IPS-NIHi7 (cell line): ENCODE results near the gene UBA7.

Experiments used
- DNase-seq: peaks from one replicate; pipeline ENCODE4 v3.0.0; 2012; ENCODE audit warnings: mixed read lengths; ENCODE audit errors: extremely low spot score

Gene UBA7

DNA sequence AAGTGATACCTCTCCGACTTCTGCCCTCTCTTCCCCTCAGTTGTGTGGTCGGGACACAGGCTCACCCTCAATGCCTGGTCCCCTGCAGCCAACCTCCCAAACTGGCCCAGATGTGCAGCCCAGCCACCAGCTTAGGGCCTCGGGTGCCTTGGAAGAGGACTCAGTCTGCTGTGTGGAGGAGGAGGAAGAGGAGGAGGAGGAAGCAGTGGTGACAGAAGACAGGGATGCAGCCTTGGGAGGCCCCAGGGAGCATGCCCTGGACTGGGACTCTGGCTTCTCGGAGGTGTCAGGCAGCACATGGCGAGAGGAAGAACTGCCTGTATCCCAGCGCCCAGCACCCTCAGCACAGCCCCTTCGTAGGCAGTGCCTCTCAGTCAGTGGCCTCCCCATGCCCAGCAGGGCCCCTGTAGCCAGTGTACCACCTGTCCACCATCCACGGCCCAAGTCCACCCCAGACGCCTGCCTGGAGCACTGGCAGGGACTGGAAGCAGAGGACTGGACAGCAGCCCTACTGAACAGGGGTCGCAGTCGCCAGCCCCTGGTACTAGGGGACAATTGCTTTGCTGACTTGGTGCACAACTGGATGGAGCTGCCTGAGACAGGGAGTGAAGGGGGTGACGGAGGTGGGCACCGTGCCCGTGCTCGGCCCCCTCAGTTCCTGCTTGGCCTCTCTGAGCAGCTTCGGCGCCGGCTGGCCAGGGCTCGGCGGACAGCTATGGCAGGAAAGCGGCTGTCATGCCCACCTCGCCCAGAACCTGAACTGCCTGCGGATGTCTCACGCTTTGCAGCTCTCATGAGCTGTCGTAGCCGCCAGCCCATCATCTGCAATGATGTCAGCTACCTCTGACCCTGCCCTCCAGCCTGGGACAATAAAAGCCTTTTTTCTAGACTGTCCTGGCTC lies 9.4 kb downstream of the UBA7 start:
- DNase-seq: no peak

DNA sequence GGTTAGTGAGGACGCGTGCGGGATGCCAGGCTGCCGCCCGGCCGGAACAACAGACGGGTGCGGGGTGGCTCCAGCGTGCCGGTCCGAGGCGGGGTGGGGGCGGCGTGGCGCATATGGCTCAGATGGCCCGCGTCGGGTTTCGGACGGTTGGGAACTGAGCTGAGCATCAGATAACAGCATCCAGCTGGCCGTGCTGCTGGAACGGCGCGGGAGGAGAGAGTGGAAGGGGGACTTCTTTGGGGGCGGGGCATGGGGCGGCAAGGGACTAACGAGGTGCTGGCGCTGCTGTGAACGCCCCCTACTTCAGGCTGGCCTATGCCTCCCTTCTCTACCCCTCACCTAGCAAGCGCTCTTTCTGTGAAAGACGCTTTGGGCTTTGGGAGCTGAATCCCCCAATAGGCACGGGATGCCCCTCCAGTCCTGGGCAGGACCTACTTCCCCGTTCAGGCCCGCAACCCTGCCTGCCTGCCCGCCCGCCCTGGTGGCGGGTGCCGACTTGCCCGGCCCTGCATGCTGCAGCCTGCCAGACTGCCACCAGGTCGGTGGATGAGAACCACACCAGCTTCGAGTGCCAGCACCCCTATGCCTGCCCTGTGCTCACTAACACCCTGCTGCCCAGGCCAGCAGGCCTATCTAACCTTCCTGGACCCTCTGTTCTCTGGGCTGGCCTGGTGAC lies 10.2 kb downstream of the UBA7 start:
- DNase-seq: no peak

DNA sequence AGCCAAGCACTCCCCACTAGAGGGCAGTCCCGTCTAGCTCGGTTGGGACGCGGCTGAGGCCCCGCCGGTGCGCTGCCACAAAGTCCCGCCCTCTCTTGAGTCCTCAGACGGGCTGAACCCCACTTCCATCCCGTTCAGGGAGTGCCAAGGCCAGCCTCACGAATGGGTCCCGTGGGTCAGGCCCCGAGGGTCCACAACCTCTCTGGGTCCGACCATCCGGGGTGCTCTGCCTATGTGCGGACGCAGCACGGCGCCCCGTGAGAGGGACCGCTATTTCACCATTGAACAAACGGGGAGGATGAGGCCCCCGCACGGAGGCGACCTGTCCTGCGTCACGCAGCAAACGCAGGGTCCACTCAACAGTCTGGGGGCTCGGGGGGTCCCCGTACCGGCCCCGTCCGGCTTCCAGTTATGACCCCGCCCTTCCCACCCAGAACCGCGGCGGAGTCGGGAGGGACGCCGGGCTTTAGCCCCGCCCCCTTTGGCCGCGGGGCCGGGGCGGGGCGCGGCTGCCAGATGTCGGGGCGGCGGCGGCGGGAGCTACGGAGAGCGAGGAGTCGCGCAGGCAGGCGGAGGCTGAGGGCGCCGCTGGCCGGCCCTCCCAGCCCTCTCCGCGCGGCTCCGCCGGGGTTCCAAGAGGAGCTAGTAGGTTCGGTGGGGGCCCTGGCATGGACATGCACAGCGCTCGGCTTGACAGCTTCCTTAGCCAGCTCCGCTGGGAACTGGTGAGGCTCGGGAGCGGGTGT lies 10.9 kb downstream of the UBA7 start, which contains the start of gene INKA1:
INKA1 (plus strand) TSS at position 543 of the 746 bp plus-strand sequence; CDS start at position 675, 132 bp downstream.
- DNase-seq: peak; percentile 93

DNA sequence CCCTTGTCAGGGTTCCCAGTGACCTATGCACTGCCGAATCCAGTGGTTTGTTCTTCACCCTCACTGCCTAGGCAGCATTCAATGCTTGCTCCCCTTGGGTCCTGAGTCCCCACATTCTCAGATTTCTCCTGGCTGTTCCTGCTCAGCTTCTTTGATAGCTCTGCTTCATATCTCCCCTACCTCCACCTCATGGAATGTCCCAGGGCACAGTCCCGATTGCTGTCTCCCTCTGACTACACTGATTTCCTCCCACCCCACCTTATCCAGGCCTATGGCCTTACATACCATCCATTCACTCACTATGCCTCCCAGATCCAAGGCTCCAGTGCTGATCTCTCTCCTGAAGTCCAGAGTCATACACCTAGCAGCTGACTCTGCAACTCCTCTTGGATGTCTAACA lies 12.6 kb downstream of the UBA7 start:
- no peak for DNase-seq

DNA sequence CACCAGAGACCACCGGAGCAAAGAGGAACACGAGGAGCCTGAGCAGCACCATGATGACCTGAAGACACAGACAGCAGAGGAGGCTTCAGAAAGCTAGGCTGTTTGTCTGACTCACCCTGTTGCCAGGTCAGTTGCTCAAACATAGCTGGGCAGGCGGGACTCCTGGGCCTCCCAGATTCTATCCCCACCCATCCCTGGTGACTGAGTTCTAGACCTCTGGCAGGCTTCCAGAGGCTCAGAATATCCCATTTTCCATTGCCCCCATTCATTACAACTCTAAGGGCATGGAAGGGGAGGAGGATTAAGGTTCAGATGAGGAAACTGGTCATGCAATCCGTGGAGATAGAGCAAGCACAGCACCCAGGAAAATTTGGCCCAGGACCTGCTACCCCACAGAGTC lies 14.0 kb downstream of the UBA7 start, which contains the start of gene CDHR4:
CDHR4 (minus strand) TSS at position 113 of the 400 bp plus-strand sequence; CDS start at position 52, 61 bp downstream.
- no peak for DNase-seq

DNA sequence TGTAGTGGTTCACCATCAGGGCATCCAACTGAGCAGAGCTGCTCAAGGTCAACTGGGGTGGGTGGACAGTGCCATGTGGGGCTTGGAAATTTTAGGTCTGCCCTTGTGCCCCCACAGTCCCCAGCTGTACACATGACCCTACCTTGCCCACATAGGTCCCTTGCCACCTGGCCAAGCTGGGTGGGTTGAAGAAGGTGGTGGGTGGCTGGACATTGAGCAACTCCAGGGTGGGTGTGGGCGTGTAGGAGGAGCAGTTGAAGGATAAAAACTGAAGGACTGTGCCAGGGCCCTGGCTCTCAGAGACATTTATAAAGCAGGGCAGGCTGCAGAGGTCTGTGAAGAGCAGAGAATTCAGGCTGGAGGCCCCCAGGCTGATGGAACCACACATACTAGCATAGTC lies 14.6 kb downstream of the UBA7 start:
- DNase-seq: no peak

DNA sequence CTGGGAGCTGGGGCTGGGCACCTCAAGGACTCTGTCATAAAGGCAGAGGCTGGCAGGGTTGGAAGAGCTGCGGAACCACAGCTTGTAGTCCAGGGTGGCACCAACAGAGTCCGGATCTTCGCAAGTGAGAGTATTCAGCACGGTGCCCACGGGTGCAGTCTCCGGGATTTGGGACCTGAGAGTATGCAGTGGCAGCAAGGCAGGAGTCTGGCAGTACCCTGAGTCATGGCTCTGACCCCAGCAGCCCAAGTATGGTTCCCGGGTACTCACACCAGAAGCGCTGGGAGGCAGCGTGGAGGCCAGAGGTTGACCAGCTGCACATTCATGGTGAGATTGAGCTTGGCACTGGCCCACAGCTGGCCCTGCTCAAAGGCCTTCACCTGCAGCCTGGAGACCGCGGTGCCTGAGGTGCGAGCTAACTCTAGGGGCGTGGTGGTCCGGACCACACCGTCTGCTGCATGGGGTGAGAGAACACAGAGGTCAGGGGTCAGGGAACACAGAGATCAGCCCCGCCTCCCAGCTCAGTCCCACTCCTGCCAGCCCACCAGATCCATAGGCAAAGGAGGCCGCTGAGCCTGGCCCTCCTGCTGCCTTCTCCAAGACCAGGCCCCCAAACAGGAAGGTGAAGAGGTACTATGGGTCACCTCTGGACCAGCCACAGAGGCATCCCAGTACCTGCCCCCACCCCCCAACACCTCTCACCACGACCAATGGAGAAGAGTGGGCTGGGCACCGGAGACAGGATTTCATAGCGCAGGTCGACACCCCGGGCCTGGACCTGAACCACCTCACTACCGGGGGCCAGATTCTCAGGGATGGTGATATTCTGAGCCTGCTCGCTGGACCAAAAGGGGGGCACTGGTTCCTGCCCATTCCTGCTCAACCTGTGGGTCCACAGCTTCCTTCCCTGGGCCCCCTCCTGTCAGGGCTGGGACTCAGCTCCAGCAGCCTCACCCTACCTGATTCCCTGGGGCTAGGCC lies 18.5 kb downstream of the UBA7 start:
- no peak for DNase-seq

DNA sequence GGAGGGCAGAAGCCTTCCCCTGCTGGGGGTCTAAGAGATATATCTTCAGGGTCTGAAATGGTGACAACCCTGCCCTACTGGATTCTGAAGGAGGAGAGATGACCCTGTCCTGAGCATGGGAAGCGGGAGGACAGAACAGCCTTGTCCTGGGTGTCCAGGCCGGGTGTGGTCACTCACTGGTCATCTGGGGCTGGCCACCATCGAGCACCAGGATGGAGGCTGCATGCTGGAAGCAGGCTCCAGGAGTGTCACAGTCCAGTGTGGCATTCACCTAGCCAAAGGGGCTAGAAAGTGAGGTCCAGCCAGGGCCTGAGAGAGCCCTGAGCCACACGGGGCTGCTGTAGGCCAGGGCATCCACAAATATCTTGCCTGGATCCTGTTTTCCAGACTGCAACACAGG lies 19.3 kb downstream of the UBA7 start:
- no peak for DNase-seq

DNA sequence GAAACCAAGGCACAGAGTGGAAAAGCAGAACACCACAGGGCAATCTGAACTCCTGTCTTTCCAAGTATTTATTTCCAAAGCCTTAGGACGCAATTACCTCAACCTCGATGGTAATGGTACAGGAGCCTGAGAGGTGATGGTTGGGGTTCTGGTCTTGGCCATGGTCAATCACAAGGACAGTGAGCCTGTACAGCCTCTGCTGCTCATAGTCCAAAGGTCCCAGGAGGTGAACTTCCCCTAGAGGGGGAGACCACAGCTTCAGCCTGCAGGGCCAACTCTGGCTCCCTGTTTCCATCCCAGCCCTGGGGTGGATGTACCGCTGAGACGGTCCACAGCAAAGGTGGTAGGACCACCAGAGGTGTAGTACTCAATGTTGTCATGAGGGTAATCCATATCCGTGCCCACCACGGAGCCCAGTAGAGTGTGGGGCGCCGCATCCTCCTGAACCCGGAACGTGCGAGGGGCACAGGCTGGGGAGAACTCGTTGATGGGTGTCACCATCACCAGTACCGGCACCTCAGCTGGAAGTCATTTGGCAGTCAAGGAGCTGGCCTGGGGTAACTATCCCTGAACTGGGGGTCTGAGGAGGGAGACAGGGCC lies 20.2 kb downstream of the UBA7 start:
- DNase-seq: no peak

DNA sequence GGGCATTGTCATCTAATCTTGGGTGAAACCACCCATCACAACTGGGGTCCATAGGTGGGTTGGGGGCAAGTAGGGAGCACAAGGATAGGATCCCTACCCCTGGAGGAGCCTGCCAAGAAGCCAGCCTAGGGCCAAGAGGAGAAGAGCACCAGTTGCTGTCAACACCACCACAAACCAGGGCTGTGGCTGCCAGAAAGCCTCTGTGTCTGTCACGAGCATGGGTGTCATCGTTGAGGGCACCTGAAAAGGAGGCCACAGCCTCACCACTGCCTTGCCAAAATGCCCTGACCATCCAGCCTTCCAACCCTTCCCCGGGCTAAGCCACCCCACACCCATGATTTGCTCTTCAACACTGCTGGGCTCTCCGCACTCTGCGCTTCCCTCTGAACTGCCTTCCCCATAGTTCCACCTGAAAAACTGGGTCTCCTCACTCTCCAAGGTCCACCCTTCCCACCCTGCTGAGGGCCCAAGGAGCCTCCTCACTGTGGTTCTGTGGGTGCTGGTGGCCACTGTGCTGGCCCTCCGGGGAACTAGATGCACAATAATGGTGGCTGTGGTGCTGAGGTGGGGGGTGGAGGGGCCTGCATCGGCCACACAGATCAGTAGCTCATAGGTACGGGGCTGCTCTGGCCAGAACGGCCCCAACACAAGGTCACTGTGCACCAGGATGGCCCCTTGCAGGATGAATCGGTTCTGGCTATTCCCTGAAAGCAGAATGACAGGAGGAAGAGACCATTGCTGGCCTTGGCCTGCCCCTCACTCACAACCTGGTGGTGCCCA lies 21.2 kb downstream of the UBA7 start:
- DNase-seq: no peak

DNA sequence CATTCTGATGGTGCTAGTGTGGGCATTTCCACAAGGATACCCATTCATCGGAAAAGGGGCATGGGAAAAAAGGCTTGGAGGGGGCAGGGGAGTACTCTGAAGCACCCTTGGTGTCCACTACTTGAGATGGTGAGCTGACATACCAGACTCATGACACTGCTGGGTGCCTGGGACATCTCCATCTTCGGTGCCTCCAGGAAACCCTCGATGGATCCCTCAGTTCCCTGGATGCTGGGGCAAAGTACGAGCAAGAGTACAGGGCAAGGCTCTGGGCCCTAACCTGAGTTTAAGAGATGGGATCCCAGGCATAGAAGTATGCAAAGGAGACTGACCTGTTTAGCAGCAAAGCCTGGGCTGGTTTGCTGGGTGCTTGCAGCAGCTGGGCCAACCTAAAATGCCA lies 22.2 kb downstream of the UBA7 start:
- peak; percentile 5 for DNase-seq

DNA sequence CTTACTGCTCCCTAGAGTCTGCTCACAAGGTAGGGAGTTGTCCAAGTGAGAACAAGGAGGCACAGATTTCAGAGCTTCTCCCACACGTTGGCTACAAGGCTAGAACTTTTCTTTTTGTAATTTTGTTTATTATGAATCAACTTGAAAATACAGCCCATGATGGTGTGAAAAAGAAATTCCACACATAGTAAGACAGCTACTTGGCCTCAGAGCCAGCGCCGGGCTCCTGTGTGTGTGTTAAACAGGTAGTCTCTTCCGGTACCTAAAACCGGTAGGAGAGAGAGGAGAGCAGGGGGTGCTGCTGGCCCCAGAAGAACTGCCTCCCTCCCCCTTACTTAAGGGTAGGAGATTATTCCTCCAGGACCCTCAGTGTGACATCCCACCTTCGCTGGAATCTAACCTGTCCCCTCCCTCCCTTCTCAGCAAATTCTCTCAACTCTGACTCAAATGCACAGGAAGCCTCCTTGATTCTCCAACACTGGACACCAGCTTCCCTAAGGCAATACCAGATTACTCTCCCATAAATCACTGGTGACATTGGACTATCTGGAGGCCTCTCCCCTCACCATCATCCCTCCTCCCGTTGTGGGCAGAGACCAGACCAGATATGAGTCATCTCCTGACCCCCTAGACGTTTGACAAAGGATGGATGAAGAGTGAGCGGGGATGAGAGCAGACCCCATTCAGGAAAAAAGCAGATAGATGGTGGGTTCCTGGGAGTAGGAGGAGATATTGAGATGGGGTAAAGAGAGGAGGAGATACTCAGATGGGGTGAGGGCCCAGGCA lies 22.9 kb downstream of the UBA7 start:
- peak; percentile 11 for DNase-seq

DNA sequence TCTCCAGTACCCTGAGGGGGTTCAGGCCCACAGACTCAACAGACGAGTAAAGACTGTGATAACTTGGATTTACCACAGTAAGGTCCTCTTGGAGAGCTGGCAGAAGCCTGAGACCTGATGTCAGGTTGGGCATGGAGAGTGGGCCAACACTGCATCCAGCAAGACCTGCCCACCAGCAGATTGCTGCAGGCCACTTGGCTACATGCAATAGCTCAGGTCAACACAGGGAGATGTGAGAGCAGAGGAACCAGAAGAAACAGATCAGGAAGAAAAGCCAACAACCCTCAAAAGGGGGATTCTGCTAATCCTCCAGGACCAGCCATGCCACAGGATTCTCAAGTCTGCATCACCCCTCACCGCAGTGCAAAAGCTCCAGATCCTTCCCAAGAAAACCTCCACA lies 25.7 kb downstream of the UBA7 start:
- peak; percentile 5 for DNase-seq

DNA sequence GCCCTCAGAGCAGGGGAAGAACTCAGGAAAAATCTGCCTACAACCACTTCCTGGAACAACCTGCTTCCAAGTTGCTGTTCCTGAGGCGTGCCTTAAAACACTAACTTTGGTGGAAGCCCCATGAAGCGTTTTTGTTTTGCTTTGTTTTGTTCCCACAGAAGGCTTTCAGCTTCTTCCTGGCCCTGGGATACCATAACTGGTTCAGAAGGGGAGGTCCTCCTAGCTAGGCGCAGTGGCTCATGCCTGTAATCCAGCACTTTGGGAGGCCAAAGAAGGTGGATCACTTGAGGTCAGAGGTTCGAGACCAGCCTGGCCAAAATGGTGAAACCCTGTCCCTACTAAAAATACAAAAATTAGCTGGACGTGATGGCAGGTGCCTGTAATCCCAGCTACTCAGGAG lies 26.2 kb downstream of the UBA7 start:
- no peak for DNase-seq

DNA sequence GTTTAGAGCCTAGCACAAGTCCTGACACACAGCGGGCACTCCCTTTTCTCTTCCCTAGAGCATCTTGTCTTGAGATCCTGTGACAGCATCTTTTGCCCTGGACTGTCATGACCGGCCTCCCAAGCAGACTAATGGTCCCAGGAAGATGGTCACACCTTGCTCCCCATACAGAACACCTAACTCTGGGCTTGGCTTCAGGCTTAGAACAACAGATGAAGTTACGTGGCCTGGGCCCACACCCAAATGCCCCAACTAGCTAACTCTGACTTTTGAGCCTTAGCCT lies 26.6 kb downstream of the UBA7 start:
- no peak for DNase-seq

DNA sequence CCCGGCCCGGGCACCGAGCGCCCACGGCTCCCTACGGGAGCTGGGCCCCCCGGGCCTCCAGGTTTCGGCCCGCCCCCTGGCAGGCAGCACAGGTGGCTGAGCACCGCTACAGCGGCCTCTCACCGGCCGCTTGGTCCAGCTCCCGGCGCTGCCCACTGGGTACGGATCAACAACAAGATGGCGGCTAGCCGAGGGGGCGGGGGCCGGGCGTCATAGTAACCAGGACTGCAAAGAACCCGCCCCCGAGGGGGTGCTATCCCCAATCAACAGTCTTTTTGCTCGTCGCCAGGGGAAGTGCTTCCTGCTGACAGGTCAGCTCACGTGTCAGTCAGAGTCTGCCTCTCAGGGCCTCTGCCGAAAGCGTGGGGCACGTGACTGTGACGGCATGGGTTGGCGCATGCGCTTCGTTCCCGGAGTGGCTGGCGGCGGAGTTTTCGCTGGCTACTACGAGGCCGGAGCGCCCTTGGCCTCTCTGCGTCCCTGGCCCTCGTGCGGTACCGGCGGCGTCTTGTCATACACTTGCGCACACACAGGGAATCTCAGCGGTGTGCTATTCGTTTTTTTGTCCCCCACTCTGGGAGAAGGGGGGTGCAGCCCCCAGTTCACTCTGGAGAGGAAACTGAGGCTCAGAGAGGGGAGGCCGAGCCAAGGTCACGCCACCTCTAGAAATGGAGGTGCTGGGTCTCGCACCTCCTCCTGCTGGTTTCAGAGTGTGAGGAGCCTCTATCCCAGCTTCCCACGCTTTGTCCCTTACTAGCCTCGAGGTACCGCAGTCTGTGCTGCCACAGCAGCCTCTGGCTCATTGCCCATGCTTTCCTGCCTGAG lies 27.2 kb downstream of the UBA7 start, which contains the start of gene IP6K1:
IP6K1 (minus strand) TSS at position 186 of the 825 bp plus-strand sequence. CDS start 38,502 bp downstream, outside the sequence.
- DNase-seq: peak; percentile 100

DNA sequence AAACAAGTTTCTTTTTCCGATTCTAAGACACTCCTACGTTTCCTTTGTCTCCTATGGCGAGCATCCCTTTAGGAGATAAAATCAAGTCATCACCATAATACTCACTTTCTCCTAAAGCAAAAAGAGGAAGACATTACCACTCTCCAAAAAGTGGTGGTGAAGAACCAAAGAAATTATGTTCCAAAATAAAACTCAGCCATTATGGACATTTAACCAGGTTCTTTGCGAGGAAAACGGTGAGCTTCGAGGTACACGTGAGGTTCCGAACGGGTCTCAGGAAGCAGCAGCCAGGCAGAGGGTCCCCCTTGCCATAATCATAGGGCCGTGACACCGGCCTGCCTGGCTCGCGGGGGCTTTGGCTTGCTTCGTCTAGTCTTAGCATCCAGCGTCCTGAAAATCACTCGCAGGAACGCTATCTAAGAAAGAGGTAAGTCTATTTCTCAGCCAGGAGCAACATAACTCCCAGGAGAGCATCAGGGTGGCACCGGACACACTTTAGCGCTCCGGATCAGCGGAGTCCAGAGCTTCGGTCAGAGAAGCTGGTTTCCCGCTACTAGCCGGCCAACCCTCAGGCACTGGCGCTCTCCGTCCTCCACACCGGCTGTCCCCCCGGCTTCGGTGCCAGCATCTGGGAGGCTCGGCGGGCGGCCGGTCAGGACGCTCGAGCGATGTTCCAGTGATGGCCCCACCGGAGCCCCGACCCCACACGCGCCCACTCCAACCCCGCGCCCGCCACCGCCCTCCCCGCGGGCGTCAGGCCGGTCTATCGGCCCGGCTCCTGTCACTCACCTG lies 28.0 kb downstream of the UBA7 start:
- DNase-seq: peak; percentile 51
